Inferior parietal cortex (tissue), 1 donor: ENCODE measurements around the gene BTNL9.
"Not testable (repeated sequence)": the region's sequence is repeated elsewhere in the genome, so short reads cannot be mapped to it uniquely, and the experiment has no call there.

Source experiments
- DNase-seq: peaks from one replicate; pipeline ENCODE4 v3.0.0-alpha.2; 2016; ENCODE audit errors: extremely low spot score

The BTNL9 gene

GRCh38 chr5:181039931-181040630, at the start of gene BTNL9:
Gene BTNL9 (plus strand): TSS chr5:181040266. CDS start chr5:181045490, 5,224 bp downstream.
- no peak for DNase-seq

GRCh38 chr5:180990882-180991242, 49.2 kb upstream of the BTNL9 start:
- DNase-seq = no peak

- DNase-seq = no peak
Measured at GRCh38 chr5:181001947-181002346, 38.1 kb upstream of the BTNL9 start.

GRCh38 chr5:181005791-181006190, 34.3 kb upstream of the BTNL9 start:
- no peak for DNase-seq

- DNase-seq = no peak
Measured at GRCh38 chr5:181008136-181008535, 31.9 kb upstream of the BTNL9 start.

GRCh38 chr5:181010018-181010417, 30.0 kb upstream of the BTNL9 start:
- DNase-seq = not testable (repeated sequence)

- not testable (repeated sequence) for DNase-seq
Measured at GRCh38 chr5:181014654-181015053, 25.4 kb upstream of the BTNL9 start.

- DNase-seq = not testable (repeated sequence)
Measured at GRCh38 chr5:181017448-181017847, 22.6 kb upstream of the BTNL9 start.

GRCh38 chr5:181020688-181021087, 19.4 kb upstream of the BTNL9 start:
- no peak for DNase-seq

- no peak for DNase-seq
Measured at GRCh38 chr5:181024245-181025064, 15.6 kb upstream of the BTNL9 start.

GRCh38 chr5:181027452-181028031, 12.5 kb upstream of the BTNL9 start:
- DNase-seq = no peak

- no peak for DNase-seq
Measured at GRCh38 chr5:181028032-181028819, 11.8 kb upstream of the BTNL9 start.

- no peak for DNase-seq
Measured at GRCh38 chr5:181031716-181032115, 8.3 kb upstream of the BTNL9 start.

GRCh38 chr5:181035991-181036815, 3.9 kb upstream of the BTNL9 start:
- no peak for DNase-seq

GRCh38 chr5:181036816-181037364, 3.2 kb upstream of the BTNL9 start:
- DNase-seq = no peak

- DNase-seq = no peak
Measured at GRCh38 chr5:181037365-181037861, 2.7 kb upstream of the BTNL9 start.

- DNase-seq = no peak
Measured at GRCh38 chr5:181039471-181039870, 595 bp upstream of the BTNL9 start.

- DNase-seq = no peak
Measured at GRCh38 chr5:181040631-181040945, 522 bp downstream of the BTNL9 start.

GRCh38 chr5:181041043-181041442, 977 bp downstream of the BTNL9 start:
- DNase-seq = no peak

GRCh38 chr5:181042036-181042713, 2.1 kb downstream of the BTNL9 start:
- no peak for DNase-seq
